Small intestine (tissue), 16 donors: ENCODE results near the gene TMEM192. TPM values are rescaled to one million over a fixed set of nuclear protein-coding genes. Genes with fewer than 3 reads are reported as not detected.

Experiments
- DNase-seq, 2 donors: peaks; one replicate each; pipeline versions ENCODE4 v3.0.0 to v3.0.0-alpha.2; 2013
- FAIRE-seq: peaks from 2 replicates; lab custom pipeline; 2012; peaks lifted over from hg19 to GRCh38; lab: Jason Lieb, UNC
- H3K27ac ChIP-seq, 3 donors: one replicate each; pipeline ENCODE4 v1.5.1; 2013; ENCODE audit warnings: low read length in 2 of 3, mild to moderate bottlenecking in 2 of 3, control low read depth in 1 of 3, inconsistent platforms in 1 of 3, low read depth in 1 of 3, moderate library complexity in 1 of 3
- H3K27me3 ChIP-seq, 3 donors: one replicate each; pipeline ENCODE4 v1.6.1; 2013; ENCODE audit warnings: low read length in 3 of 3, inconsistent platforms in 1 of 3; ENCODE audit not compliant: control insufficient read depth in 3 of 3, insufficient read depth in 3 of 3
- H3K36me3 ChIP-seq, 3 donors: one replicate each; pipeline ENCODE4 v1.6.1; 2013; ENCODE audit warnings: low read length in 3 of 3, inconsistent platforms in 1 of 3, low read depth in 1 of 3, mild to moderate bottlenecking in 1 of 3, moderate library complexity in 1 of 3; ENCODE audit not compliant: control insufficient read depth in 3 of 3, insufficient read depth in 2 of 3
- H3K4me1 ChIP-seq, 3 donors: one replicate each; pipeline ENCODE4 v1.6.1; 2013; ENCODE audit warnings: low read length in 2 of 3, inconsistent platforms in 1 of 3, low read depth in 1 of 3, mild to moderate bottlenecking in 1 of 3, moderate library complexity in 1 of 3; ENCODE audit not compliant: control insufficient read depth in 3 of 3, insufficient read depth in 2 of 3
- H3K4me3 ChIP-seq, 3 donors: one replicate each; pipeline ENCODE4 v1.5.1; 2013; ENCODE audit warnings: low read length in 3 of 3, control low read depth in 1 of 3, inconsistent platforms in 1 of 3, low read depth in 1 of 3, mild to moderate bottlenecking in 1 of 3, moderate library complexity in 1 of 3
- H3K9me3 ChIP-seq, 2 donors: one replicate each; pipeline ENCODE4 v1.6.1; 2013; ENCODE audit warnings: low read depth in 1 of 2, low read length in 1 of 2; ENCODE audit not compliant: control insufficient read depth in 2 of 2, insufficient read depth in 1 of 2
- WGBS, 3 donors: extraction: QIAGEN DNeasy Blood & Tissue Kit; methylation state at CpG; one replicate each; pipeline ENCODE4 v1.1.7; 2013; 5-methylcytosine and 5-hydroxymethylcytosine counted together
- long read RNA-seq, 10 donors: transcript quantifications; one replicate each; lab custom pipeline, GENCODE V29; 2026
- polyA plus RNA-seq, 4 donors: library from polyadenylated mRNA; stranded (reverse) in 3 of 4; unstranded in 1 of 4; fragments of 200-250 nt in 3 of 4; fragments of 120-200 nt in 1 of 4; gene quantifications; one replicate each; pipeline versions ENCODE4 v1.2.1 to v1.2.3, GENCODE V29; 2013
- donor health status: healthy with polysubstance abuse.
- donor health status: control.
- donor health status: control.
- donor health status: Bipolar disorder and iron deficiency.
- donor health status: healthy.

The TMEM192 gene
- 10 to 100 TPM in 2 of 4 donors, 1 to 10 TPM in 2; 4.0 to 37.4 (median 8.9) TPM for polyA plus RNA-seq
- long read RNA-seq, donor 1, full-length matches to known transcripts, result 5 of 20 reads
- long read RNA-seq, donor 1, partial matches to known transcripts, result 15 of 20 reads
- long read RNA-seq, donor 1, other reads (novel, unspliced or antisense), result 0 of 20 reads
- long read RNA-seq, donor 2, result 0 reads
- long read RNA-seq, donor 3, full-length matches to known transcripts, result 3 of 3 reads
- long read RNA-seq, donor 3, partial matches to known transcripts, result 0 of 3 reads
- long read RNA-seq, donor 3, other reads (novel, unspliced or antisense), result 0 of 3 reads
- long read RNA-seq, donor 4, result 0 reads
- long read RNA-seq, donor 5, full-length matches to known transcripts, result 1 of 1 reads
- long read RNA-seq, donor 5, partial matches to known transcripts, result 0 of 1 reads
- long read RNA-seq, donor 5, other reads (novel, unspliced or antisense), result 0 of 1 reads
- long read RNA-seq, donor 6, full-length matches to known transcripts, result 5 of 5 reads
- long read RNA-seq, donor 6, partial matches to known transcripts, result 0 of 5 reads
- long read RNA-seq, donor 6, other reads (novel, unspliced or antisense), result 0 of 5 reads
- long read RNA-seq, donor 7, partial matches to known transcripts, result 7 of 7 reads
- long read RNA-seq, donor 7, other reads (novel, unspliced or antisense), result 0 of 7 reads
- long read RNA-seq, donor 8, full-length matches to known transcripts, result 1 of 1 reads
- long read RNA-seq, donor 8, partial matches to known transcripts, result 0 of 1 reads
- long read RNA-seq, donor 8, other reads (novel, unspliced or antisense), result 0 of 1 reads
- long read RNA-seq, donor 9, full-length matches to known transcripts, result 2 of 2 reads
- long read RNA-seq, donor 9, partial matches to known transcripts, result 0 of 2 reads
- long read RNA-seq, donor 9, other reads (novel, unspliced or antisense), result 0 of 2 reads
- long read RNA-seq, donor 10, full-length matches to known transcripts, result 4 of 4 reads
- long read RNA-seq, donor 10, partial matches to known transcripts, result 0 of 4 reads
- long read RNA-seq, donor 10, other reads (novel, unspliced or antisense), result 0 of 4 reads

DNA sequence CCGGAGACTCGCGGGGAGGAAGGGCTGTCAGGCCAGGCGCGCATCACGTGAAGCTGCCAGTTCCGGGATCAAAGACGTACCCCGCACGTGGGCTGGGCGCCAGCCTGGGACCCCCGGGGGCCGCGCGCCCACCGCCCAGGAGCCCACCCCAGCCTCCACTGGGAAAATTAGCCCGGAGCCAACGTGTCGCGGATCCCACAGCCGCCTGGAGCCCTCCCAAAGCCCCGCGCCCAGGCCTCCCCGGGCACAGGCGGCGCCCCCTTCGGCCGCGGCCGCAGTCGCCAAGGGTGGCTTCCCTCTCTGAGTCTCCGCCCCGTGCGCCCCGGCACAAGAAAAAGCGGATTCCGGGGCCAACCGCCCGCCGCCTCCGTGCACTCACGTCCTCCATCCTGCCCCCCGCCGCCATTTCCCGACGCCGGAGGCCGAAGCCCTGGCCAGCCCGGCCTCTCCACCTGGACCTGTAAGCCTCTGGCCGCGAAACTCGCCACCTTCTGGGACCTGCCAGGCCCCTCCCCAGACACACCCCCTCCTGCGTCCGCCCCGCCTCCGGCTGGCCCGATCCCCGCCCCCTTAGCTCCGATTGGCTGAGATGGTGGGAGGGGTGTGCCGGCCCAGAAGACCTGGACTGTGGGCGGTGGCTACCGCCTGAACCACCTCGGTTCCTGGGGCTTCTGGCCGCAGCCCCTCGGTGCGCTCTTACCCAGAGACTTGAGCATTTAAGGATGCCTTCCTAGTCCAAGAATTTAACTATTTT, at the start of gene TMEM192:
TMEM192 (minus strand) TSS at position 493 of the 754 bp plus-strand sequence; CDS start at position 406, 87 bp downstream.
- DNase-seq (peak; percentile 96 to 97), FAIRE-seq (no peak)
- Histone ChIP-seq H3K9me3 (no peaks in the 10 kb centered on the region), H3K4me1 (no peaks in the 10 kb centered on the region), H3K4me3 (peak within 1 kb of the TSS; percentile 79 to 94 (median 81)), H3K36me3 (no peaks in the 10 kb centered on the region), H3K27me3 (no peaks in the 10 kb centered on the region), H3K27ac (peak within 1 kb of the TSS; percentile 68 to 83 (median 82))
- 0 to 1% (median 0%) methylated on average over 56 to 66 of the region's 66 CpGs for WGBS, 3 donors

- Histone ChIP-seq H3K36me3 (no peaks in the 10 kb centered on the region), H3K27me3 (no peaks in the 10 kb centered on the region), H3K4me3 (no peak overlapping the region), H3K4me1 (no peaks in the 10 kb centered on the region), H3K9me3 (no peaks in the 10 kb centered on the region), H3K27ac (no peak overlapping the region)
- no peak for DNase-seq
- FAIRE-seq, result no peak
Observed at GRCh38 chr4:165158762-165159161, 46.1 kb upstream of the TMEM192 start.

- no peaks in the 10 kb centered on the region for H3K4me1 ChIP-seq
- H3K36me3 ChIP-seq, result no peaks in the 10 kb centered on the region
- H3K9me3 ChIP-seq, result no peaks in the 10 kb centered on the region
- 75 to 93% (median 93%) methylated on average over 2 of the region's 2 CpGs for WGBS, 3 donors
- DNase-seq (no peak), FAIRE-seq (no peak)
- H3K27me3 ChIP-seq, result no peaks in the 10 kb centered on the region
- H3K4me3 ChIP-seq, result no peak overlapping the region
- no peak overlapping the region for H3K27ac ChIP-seq
Observed at GRCh38 chr4:165156906-165157305, 44.2 kb upstream of the TMEM192 start.

DNA sequence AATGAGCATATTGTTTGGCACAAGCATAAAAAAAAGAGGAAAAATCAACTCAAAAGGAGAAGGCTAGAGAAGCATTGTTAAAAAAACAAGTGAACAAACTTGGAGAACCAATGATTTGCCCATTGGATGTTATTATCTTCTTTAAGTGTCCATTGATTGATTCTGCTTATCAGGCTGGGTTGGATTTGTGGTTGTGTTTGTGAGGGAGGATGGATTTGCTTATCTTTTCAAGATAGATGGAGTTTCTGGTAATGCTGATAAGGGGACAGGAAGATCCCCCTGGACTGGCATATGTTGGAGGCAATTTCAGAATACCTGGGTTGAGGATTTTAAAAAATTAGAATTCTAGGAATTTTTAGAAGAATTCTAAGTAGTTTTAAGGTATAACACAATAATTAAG, 41.8 kb upstream of the TMEM192 start:
- H3K27ac ChIP-seq, result no peak overlapping the region
- no peak for FAIRE-seq
- no peaks in the 10 kb centered on the region for H3K36me3 ChIP-seq
- no peak for DNase-seq
- no peaks in the 10 kb centered on the region for H3K9me3 ChIP-seq
- H3K4me3 ChIP-seq, result no peak overlapping the region
- H3K4me1 ChIP-seq, result no peaks in the 10 kb centered on the region
- H3K27me3 ChIP-seq, result no peaks in the 10 kb centered on the region

- H3K4me3 ChIP-seq, result no peak overlapping the region
- H3K4me1 ChIP-seq, result no peaks in the 10 kb centered on the region
- no peaks in the 10 kb centered on the region for H3K9me3 ChIP-seq
- DNase-seq (no peak), FAIRE-seq (no peak)
- WGBS, 3 donors, result 56 to 72% (median 66%) methylated on average over 4 of the region's 4 CpGs
- no peaks in the 10 kb centered on the region for H3K27me3 ChIP-seq
- H3K36me3 ChIP-seq, result no peaks in the 10 kb centered on the region
- no peak overlapping the region for H3K27ac ChIP-seq
Observed at GRCh38 chr4:165152527-165152926, 39.9 kb upstream of the TMEM192 start.

DNA sequence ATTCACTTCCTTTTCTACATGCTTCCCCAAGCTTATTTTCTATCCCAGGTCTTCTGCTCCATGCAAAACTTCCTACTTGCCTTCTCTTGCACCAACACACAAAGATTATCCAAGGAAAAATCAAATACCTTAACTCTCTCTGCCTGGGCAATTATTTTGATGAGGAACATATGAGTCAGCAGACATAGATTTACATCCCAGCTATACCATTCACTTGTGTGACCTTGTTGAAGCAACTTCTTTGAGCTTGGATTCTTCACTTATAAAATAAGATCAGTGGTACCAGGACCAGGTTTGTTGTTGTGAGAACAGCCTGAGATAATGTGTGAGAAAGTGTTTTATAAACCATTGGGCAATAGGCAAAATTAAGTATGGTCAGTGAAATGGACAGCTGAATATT, 39.1 kb upstream of the TMEM192 start:
- no peaks in the 10 kb centered on the region for H3K27me3 ChIP-seq
- no peaks in the 10 kb centered on the region for H3K36me3 ChIP-seq
- DNase-seq (no peak), FAIRE-seq (no peak)
- no peak overlapping the region for H3K27ac ChIP-seq
- H3K9me3 ChIP-seq, result no peaks in the 10 kb centered on the region
- no peaks in the 10 kb centered on the region for H3K4me1 ChIP-seq
- H3K4me3 ChIP-seq, result no peak overlapping the region

DNA sequence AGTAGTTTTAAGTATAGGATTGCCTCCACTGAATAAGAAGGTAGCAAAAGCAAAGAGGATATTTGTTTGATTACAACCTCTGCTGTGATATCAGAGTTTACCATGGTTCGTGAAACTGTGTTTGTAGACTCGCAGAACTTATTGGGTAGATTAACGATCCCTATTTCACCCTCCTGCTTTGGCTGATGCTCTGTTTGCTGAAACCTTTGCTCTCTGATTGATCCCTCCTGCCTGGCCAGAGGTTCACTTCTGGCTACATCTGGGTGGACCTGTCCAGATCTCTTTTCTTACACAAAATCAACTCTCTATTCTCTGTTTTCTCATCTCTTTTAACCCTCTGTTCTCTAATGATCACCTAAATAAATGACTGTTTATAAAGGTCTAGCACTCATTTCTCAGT, 37.9 kb upstream of the TMEM192 start:
- Histone ChIP-seq H3K27ac (no peak overlapping the region), H3K27me3 (no peaks in the 10 kb centered on the region), H3K4me1 (no peaks in the 10 kb centered on the region), H3K4me3 (no peak overlapping the region), H3K36me3 (no peaks in the 10 kb centered on the region), H3K9me3 (no peaks in the 10 kb centered on the region)
- DNase-seq (no peak), FAIRE-seq (no peak)
- 28 to 59% (median 51%) methylated on average over 3 of the region's 3 CpGs for WGBS, 3 donors

DNA sequence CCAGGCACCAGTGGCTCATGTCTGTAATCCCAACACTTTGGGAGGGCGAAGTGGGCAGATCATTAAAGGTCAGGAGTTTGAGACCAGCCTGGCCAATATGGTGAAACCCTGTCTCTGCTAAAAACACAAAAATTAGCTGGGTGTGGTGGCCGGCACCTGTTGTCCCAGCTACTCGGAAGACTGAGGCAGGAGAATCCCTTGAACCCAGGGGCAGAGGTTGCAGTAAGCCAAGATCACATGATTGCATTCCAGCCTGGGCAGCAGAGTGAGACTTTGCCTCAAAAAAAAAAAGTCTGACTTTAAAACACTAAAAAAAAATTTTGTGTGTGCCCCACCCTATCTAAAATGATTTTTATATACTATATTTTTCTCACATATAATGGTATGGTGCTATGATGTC, 26.2 kb upstream of the TMEM192 start:
- Histone ChIP-seq H3K27ac (no peak overlapping the region), H3K4me1 (no peaks in the 10 kb centered on the region), H3K9me3 (peaks cover 0 to 5% of the 10 kb centered on the region in 2 donors), H3K4me3 (no peak overlapping the region), H3K27me3 (no peaks in the 10 kb centered on the region), H3K36me3 (no peaks in the 10 kb centered on the region)
- WGBS, 3 donors, result 41 to 83% (median 50%) methylated on average over 3 of the region's 3 CpGs
- DNase-seq (no peak), FAIRE-seq (no peak)
